ENCODE results near the gene MON1B.
A peak's percentile ranks its signal among the peaks of the same experiment; 100 is the strongest.

The MON1B gene

GRCh38 chr16:77213542-77214106 is 22.6 kb downstream of the MON1B start:
- Histone ChIP-seq H3K18ac (ENCODE audit: low read depth in 1 of 2, low read length in 2 of 2) (peak overlapping the region; percentile 5 to 50), H4K91ac (ENCODE audit: low read length) (peak overlapping the region; percentile 39), H2BK12ac (ENCODE audit: low read length in 2 of 2) (peak overlapping the region in 1 of 2 experiments; percentile 76), H3K4ac (ENCODE audit: low read depth in 1 of 2, low read length in 2 of 2) (no peak overlapping the region), H3K9me3 (ENCODE audit: control insufficient read depth, low read length) (no peaks in the 10 kb centered on the region), H3K4me1 (ENCODE audit: control insufficient read depth, insufficient read depth, low read depth, low read length) (peaks cover 22% of the 10 kb centered on the region), H3K23ac (ENCODE audit: low read length in 2 of 2) (no peak overlapping the region), H3K79me1 (replicated peaks; ENCODE audit: low read length, poor library complexity, severe bottlenecking) (peaks cover 2% of the 10 kb centered on the region), H3K36me3 (ENCODE audit: control insufficient read depth in 1 of 2, insufficient read depth in 2 of 2, low read depth in 1 of 2, low read length in 2 of 2) (peaks cover 0 to 5% of the 10 kb centered on the region in 2 experiments), H3K4me3 (ENCODE audit: insufficient read depth in 1 of 2, low read depth in 1 of 2, low read length in 2 of 2) (no peak overlapping the region), H2BK15ac (ENCODE audit: low read depth, poor library complexity, severe bottlenecking) (no peak overlapping the region), H3K4me2 (ENCODE audit: low read length, poor library complexity, severe bottlenecking) (no peak overlapping the region), H2AFZ (ENCODE audit: low read depth, low read length) (no peak overlapping the region), H3K9ac (ENCODE audit: low read length) (no peak overlapping the region), H2AK5ac (ENCODE audit: low read length, severe bottlenecking) (no peak overlapping the region), H3K27ac (ENCODE audit: low read length, poor library complexity, severe bottlenecking) (peak overlapping the region; percentile 38), H4K8ac (ENCODE audit: low read length) (peak overlapping the region; percentile 75), H2BK5ac (ENCODE audit: low read depth, low read length, poor library complexity, severe bottlenecking) (no peak overlapping the region), H2BK120ac (ENCODE audit: low read depth, low read length) (no peak overlapping the region), H3K14ac (ENCODE audit: low read length in 2 of 2) (no peak overlapping the region), H3K27me3 (ENCODE audit: control insufficient read depth in 1 of 2, insufficient read depth in 1 of 2, low read length in 2 of 2) (peaks cover 0 to 67% of the 10 kb centered on the region in 2 experiments)
- 74% methylated on average over 15 of the region's 15 CpGs for WGBS
- DNase-seq = peak; percentile 89

DNA sequence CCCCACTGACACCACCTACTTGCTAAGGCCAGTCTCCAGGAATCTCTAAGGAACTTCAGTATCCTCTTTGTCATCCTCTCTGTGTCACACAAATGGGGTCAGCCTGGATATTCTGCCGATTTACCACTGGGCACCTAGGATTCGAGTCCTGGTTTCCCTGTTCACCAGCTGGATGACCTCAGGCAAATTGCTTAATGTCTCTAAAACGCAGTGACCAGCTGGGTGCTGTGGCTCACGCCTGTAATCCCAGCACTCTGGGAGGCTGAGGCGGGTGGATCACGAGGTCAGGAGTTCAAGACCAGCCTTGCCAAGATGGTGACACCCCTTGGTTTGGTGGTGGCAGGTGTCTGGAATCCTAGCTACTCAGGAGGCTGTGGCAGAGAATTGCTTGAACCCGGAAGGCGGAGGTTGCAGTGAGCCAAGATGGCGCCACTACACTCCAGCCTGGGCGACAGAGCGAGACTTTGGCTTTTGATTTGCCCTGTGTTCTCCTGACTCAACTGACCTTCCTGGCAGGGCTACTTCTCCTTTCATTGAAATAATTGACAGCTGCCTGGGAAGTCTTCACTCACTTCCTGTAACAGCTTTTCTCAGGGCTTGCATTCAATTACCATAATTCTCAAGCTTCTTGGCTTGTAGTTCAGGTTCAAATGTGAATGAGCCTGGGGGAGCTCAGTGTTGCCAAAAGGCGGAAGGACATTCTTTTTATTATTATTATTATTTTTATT is 23.6 kb downstream of the MON1B start:
- no peak overlapping the region for H3K4ac ChIP-seq (ENCODE audit: low read depth in 1 of 2, low read length in 2 of 2)
- H3K18ac ChIP-seq (ENCODE audit: low read depth in 1 of 2, low read length in 2 of 2) = no peak overlapping the region
- no peak overlapping the region for H2BK120ac ChIP-seq (ENCODE audit: low read depth, low read length)
- no peak overlapping the region for H3K4me2 ChIP-seq (ENCODE audit: low read length, poor library complexity, severe bottlenecking)
- H3K4me3 ChIP-seq (ENCODE audit: insufficient read depth in 1 of 2, low read depth in 1 of 2, low read length in 2 of 2) = no peak overlapping the region
- H2AK5ac ChIP-seq (ENCODE audit: low read length, severe bottlenecking) = peak overlapping the region; percentile 2
- H3K9me3 ChIP-seq (ENCODE audit: control insufficient read depth, low read length) = no peaks in the 10 kb centered on the region
- H2BK12ac ChIP-seq (ENCODE audit: low read length in 2 of 2) = peak overlapping the region in 1 of 2 experiments; percentile 21
- peaks cover 0 to 5% of the 10 kb centered on the region in 2 experiments for H3K36me3 ChIP-seq (ENCODE audit: control insufficient read depth in 1 of 2, insufficient read depth in 2 of 2, low read depth in 1 of 2, low read length in 2 of 2)
- no peak overlapping the region for H3K9ac ChIP-seq (ENCODE audit: low read length)
- no peak overlapping the region for H2AFZ ChIP-seq (ENCODE audit: low read depth, low read length)
- H4K8ac ChIP-seq (ENCODE audit: low read length) = peak overlapping the region; percentile 14
- H2BK5ac ChIP-seq (ENCODE audit: low read depth, low read length, poor library complexity, severe bottlenecking) = no peak overlapping the region
- no peak overlapping the region for H3K27ac ChIP-seq (ENCODE audit: low read length, poor library complexity, severe bottlenecking)
- peaks cover 2% of the 10 kb centered on the region for H3K79me1 ChIP-seq (replicated peaks; ENCODE audit: low read length, poor library complexity, severe bottlenecking)
- WGBS = 93% methylated on average over 11 of the region's 12 CpGs
- no peak for DNase-seq
- no peak overlapping the region for H3K14ac ChIP-seq (ENCODE audit: low read length in 2 of 2)
- peaks cover 22% of the 10 kb centered on the region for H3K4me1 ChIP-seq (ENCODE audit: control insufficient read depth, insufficient read depth, low read depth, low read length)
- peaks cover 0 to 66% of the 10 kb centered on the region in 2 experiments for H3K27me3 ChIP-seq (ENCODE audit: control insufficient read depth in 1 of 2, insufficient read depth in 1 of 2, low read length in 2 of 2)
- H2BK15ac ChIP-seq (ENCODE audit: low read depth, poor library complexity, severe bottlenecking) = no peak overlapping the region
- no peak overlapping the region for H4K91ac ChIP-seq (ENCODE audit: low read length)
- no peak overlapping the region for H3K23ac ChIP-seq (ENCODE audit: low read length in 2 of 2)

GRCh38 chr16:77219437-77219836 is 28.4 kb downstream of the MON1B start:
- Histone ChIP-seq H3K27ac (ENCODE audit: low read length, poor library complexity, severe bottlenecking) (no peak overlapping the region), H3K4me1 (ENCODE audit: control insufficient read depth, insufficient read depth, low read depth, low read length) (no peaks in the 10 kb centered on the region), H2BK120ac (ENCODE audit: low read depth, low read length) (no peak overlapping the region), H3K4me3 (ENCODE audit: insufficient read depth in 1 of 2, low read depth in 1 of 2, low read length in 2 of 2) (no peak overlapping the region), H3K4me2 (ENCODE audit: low read length, poor library complexity, severe bottlenecking) (no peak overlapping the region), H3K36me3 (ENCODE audit: control insufficient read depth in 1 of 2, insufficient read depth in 2 of 2, low read depth in 1 of 2, low read length in 2 of 2) (no peaks in the 10 kb centered on the region), H3K9ac (ENCODE audit: low read length) (no peak overlapping the region), H2AFZ (ENCODE audit: low read depth, low read length) (no peak overlapping the region), H4K91ac (ENCODE audit: low read length) (no peak overlapping the region), H3K18ac (ENCODE audit: low read depth in 1 of 2, low read length in 2 of 2) (peak overlapping the region in 1 of 2 experiments; percentile 21), H2BK5ac (ENCODE audit: low read depth, low read length, poor library complexity, severe bottlenecking) (no peak overlapping the region), H4K8ac (ENCODE audit: low read length) (no peak overlapping the region), H3K14ac (ENCODE audit: low read length in 2 of 2) (no peak overlapping the region), H3K79me1 (replicated peaks; ENCODE audit: low read length, poor library complexity, severe bottlenecking) (no peaks in the 10 kb centered on the region), H2BK12ac (ENCODE audit: low read length in 2 of 2) (no peak overlapping the region), H2AK5ac (ENCODE audit: low read length, severe bottlenecking) (no peak overlapping the region), H2BK15ac (ENCODE audit: low read depth, poor library complexity, severe bottlenecking) (peak overlapping the region; percentile 69), H3K27me3 (ENCODE audit: control insufficient read depth in 1 of 2, insufficient read depth in 1 of 2, low read length in 2 of 2) (peaks cover 0 to 55% of the 10 kb centered on the region in 2 experiments), H3K4ac (ENCODE audit: low read depth in 1 of 2, low read length in 2 of 2) (no peak overlapping the region), H3K23ac (ENCODE audit: low read length in 2 of 2) (no peak overlapping the region), H3K9me3 (ENCODE audit: control insufficient read depth, low read length) (no peaks in the 10 kb centered on the region)
- no peak for DNase-seq
- WGBS = 80% methylated on average over 1 of the region's 3 CpGs

- H2BK12ac ChIP-seq (ENCODE audit: low read length in 2 of 2) = no peak overlapping the region
- H4K8ac ChIP-seq (ENCODE audit: low read length) = no peak overlapping the region
- no peak overlapping the region for H2BK15ac ChIP-seq (ENCODE audit: low read depth, poor library complexity, severe bottlenecking)
Observed at GRCh38 chr16:77220427-77220826, 29.4 kb downstream of the MON1B start.

More at GRCh38 chr16:77220427-77220826, 29.4 kb downstream of the MON1B start:
- H3K36me3 ChIP-seq (ENCODE audit: control insufficient read depth in 1 of 2, insufficient read depth in 2 of 2, low read depth in 1 of 2, low read length in 2 of 2) = no peaks in the 10 kb centered on the region
- H3K18ac ChIP-seq (ENCODE audit: low read depth in 1 of 2, low read length in 2 of 2) = no peak overlapping the region
- no peak overlapping the region for H2BK120ac ChIP-seq (ENCODE audit: low read depth, low read length)
- H3K27ac ChIP-seq (ENCODE audit: low read length, poor library complexity, severe bottlenecking) = no peak overlapping the region
- H4K91ac ChIP-seq (ENCODE audit: low read length) = no peak overlapping the region
- no peak overlapping the region for H3K23ac ChIP-seq (ENCODE audit: low read length in 2 of 2)
- no peaks in the 10 kb centered on the region for H3K9me3 ChIP-seq (ENCODE audit: control insufficient read depth, low read length)
- WGBS = 58% methylated on average over 2 of the region's 3 CpGs
- no peaks in the 10 kb centered on the region for H3K4me1 ChIP-seq (ENCODE audit: control insufficient read depth, insufficient read depth, low read depth, low read length)
- H3K27me3 ChIP-seq (ENCODE audit: control insufficient read depth in 1 of 2, insufficient read depth in 1 of 2, low read length in 2 of 2) = peaks cover 0 to 62% of the 10 kb centered on the region in 2 experiments
- no peak overlapping the region for H2AK5ac ChIP-seq (ENCODE audit: low read length, severe bottlenecking)
- H3K4me2 ChIP-seq (ENCODE audit: low read length, poor library complexity, severe bottlenecking) = no peak overlapping the region
- H3K14ac ChIP-seq (ENCODE audit: low read length in 2 of 2) = no peak overlapping the region
- H3K9ac ChIP-seq (ENCODE audit: low read length) = no peak overlapping the region
- H3K4me3 ChIP-seq (ENCODE audit: insufficient read depth in 1 of 2, low read depth in 1 of 2, low read length in 2 of 2) = no peak overlapping the region
- no peak overlapping the region for H3K4ac ChIP-seq (ENCODE audit: low read depth in 1 of 2, low read length in 2 of 2)
- no peak for DNase-seq
- H2BK5ac ChIP-seq (ENCODE audit: low read depth, low read length, poor library complexity, severe bottlenecking) = no peak overlapping the region
- no peak overlapping the region for H2AFZ ChIP-seq (ENCODE audit: low read depth, low read length)
- H3K79me1 ChIP-seq (replicated peaks; ENCODE audit: low read length, poor library complexity, severe bottlenecking) = no peaks in the 10 kb centered on the region

Measured in mesenchymal stem cell (in vitro differentiated cells and primary cell).